ENCODE measurements around the gene CIDEB.
A peak's percentile ranks its signal among the peaks of the same experiment; 100 is the strongest.

Gene CIDEB

DNA sequence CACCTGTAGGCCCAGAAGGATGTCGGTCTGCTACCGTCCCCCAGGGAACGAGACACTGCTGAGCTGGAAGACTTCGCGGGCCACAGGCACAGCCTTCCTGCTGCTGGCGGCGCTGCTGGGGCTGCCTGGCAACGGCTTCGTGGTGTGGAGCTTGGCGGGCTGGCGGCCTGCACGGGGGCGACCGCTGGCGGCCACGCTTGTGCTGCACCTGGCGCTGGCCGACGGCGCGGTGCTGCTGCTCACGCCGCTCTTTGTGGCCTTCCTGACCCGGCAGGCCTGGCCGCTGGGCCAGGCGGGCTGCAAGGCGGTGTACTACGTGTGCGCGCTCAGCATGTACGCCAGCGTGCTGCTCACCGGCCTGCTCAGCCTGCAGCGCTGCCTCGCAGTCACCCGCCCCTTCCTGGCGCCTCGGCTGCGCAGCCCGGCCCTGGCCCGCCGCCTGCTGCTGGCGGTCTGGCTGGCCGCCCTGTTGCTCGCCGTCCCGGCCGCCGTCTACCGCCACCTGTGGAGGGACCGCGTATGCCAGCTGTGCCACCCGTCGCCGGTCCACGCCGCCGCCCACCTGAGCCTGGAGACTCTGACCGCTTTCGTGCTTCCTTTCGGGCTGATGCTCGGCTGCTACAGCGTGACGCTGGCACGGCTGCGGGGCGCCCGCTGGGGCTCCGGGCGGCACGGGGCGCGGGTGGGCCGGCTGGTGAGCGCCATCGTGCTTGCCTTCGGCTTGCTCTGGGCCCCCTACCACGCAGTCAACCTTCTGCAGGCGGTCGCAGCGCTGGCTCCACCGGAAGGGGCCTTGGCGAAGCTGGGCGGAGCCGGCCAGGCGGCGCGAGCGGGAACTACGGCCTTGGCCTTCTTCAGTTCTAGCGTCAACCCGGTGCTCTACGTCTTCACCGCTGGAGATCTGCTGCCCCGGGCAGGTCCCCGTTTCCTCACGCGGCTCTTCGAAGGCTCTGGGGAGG lies 3.1 kb upstream of the CIDEB start, which contains the start of gene LTB4R:
Gene LTB4R (plus strand): TSS at position 857 of the 959 bp plus-strand sequence. CDS start 4,150 bp downstream, outside the sequence.
- no peak for TF ChIP-seq GATA3 (IDR thresholded peaks at IDR 0.05; ENCODE audit: low read depth, low read length)
- TF ChIP-seq GATA2 (IDR thresholded peaks at IDR 0.05; ENCODE audit: low read depth, low read length): no peak

DNA sequence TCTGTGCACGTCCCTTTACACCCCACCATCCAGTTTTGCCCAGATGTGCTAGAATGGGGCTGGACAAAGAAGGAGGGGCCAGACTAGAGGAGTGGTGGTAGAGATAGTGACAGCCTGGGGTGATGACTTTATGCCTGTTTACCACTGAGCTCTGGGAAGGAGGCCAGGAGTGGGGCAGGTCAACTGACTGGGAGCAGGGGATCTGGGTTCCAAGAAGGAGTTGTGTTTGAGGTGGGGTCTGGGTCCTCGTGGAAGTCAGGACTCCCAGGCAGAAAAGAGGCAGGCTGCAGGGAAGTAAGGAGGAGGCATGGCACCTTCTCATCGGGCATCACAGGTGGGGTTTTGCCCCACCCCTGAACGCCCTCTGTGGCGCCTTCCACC lies 2.5 kb upstream of the CIDEB start:
- TF ChIP-seq GATA2 (IDR thresholded peaks at IDR 0.05; ENCODE audit: low read depth, low read length): no peak
- TF ChIP-seq GATA3 (IDR thresholded peaks at IDR 0.05; ENCODE audit: low read depth, low read length): no peak

- TF ChIP-seq GATA3 (IDR thresholded peaks at IDR 0.05; ENCODE audit: low read depth, low read length) (no peak), GATA2 (IDR thresholded peaks at IDR 0.05; ENCODE audit: low read depth, low read length) (no peak)
These were observed 1.9 kb upstream of the CIDEB start, which contains the start of gene LTB4R2 for GRCh38 chr14:24309538-24310264. LTB4R2 (plus strand) TSS chr14:24310140; CDS start chr14:24310665, 525 bp downstream.

DNA sequence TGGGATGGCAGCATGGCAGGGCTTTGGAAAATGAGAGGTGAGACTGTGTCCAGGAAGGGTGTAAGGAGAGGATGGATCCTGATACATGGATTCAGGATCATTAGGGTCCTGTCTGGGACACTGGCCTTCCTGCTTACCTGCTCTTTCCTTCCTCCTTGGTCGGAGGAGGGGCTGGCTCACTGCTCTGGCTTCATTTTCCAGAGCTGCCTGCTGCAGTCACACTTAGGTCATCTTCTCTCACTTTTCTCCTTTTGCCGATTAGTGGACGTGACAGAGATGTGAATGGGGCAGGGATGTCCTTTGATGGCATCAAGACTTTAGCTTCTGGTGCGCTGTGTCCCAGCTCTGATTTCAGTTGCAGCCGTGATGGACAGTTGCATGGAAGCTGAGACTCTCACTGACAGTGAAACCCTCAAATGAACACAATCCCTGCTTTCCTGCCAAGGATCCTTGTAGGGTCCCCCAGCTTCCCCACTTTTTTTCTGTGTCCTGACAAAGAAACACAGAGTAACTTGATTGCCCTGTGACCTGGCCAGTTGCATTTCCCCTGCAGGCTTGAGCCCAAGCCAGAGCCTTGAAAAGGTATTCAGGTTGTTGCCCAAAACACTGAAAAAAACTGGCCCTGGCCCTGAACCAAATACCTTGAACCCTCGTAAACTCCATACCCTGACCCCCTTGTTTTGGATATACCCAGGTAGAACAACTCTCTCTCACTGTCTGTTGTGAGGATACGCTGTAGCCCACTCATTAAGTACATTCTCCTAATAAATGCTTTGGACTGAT lies 756 bp upstream of the CIDEB start:
- no peak for TF ChIP-seq GATA2 (IDR thresholded peaks at IDR 0.05; ENCODE audit: low read depth, low read length)
- no peak for TF ChIP-seq GATA3 (IDR thresholded peaks at IDR 0.05; ENCODE audit: low read depth, low read length)

- TF ChIP-seq GATA2 (IDR thresholded peaks at IDR 0.05; ENCODE audit: low read depth, low read length): no peak
- no peak for TF ChIP-seq GATA3 (IDR thresholded peaks at IDR 0.05; ENCODE audit: low read depth, low read length)
These were observed 612 bp downstream of the CIDEB start for GRCh38 chr14:24307156-24307574.

GRCh38 chr14:24304019-24304387 lies 3.8 kb downstream of the CIDEB start:
- TF ChIP-seq GATA2 (IDR thresholded peaks at IDR 0.05; ENCODE audit: low read depth, low read length) (no peak), GATA3 (IDR thresholded peaks at IDR 0.05; ENCODE audit: low read depth, low read length) (no peak)

- no peak for TF ChIP-seq GATA2 (IDR thresholded peaks at IDR 0.05; ENCODE audit: low read depth, low read length)
- TF ChIP-seq GATA3 (IDR thresholded peaks at IDR 0.05; ENCODE audit: low read depth, low read length): no peak
These were observed 7.3 kb downstream of the CIDEB start for GRCh38 chr14:24300326-24300980.

DNA sequence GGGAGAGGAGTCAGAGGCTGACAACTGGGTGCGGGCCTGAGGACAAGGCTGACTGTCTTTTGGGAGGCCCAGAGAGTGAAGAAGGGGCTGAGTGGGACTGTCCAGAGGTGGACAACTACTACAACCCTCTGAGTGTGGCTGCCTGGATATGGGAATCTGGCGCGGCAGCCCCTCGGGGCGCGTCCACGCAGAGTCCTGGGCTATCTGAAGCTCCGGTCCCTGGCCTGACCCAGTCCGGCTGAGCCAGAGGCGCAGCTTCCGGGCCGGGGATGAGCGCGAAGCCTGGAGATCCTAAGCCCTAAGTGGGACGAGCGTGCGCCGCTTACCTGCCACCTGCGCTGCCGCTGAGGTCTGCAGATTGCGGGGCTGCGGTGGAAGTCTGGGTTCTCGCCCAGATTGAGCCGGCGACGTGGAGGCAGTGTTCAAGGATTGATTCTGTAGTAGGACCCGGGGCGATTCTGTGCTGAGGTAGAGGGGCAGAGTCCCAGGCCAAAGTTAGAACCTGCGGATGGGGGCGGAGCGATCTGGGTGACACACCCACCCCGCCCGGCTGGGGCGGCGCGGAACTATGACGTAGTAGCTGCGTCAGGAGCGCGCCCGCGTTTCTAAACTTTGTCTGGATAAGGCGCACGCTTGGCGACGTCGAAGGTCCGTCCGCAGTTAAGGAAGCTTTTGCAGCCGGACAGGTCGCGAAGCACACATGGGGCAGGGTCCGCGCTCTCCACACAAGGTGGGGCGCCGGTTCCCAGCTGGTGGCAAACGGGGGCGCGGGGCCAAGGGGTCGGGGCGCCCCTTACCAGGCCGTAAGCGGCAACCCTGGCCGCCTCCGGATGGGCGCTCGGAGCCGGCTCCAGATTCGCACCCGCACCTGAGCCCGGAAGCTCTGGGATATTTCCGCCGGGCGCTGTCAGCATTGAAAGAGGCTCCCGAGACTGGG lies 8.3 kb downstream of the CIDEB start, which contains the start of the genes DHRS1 and NOP9:
Gene DHRS1 (minus strand): TSS at position 526 of the 937 bp plus-strand sequence. CDS start 674 bp downstream, outside the sequence.
Gene NOP9 (plus strand): TSS at position 596 of the 937 bp plus-strand sequence. CDS start 105 bp downstream, at position 701.
- no peak for TF ChIP-seq GATA3 (IDR thresholded peaks at IDR 0.05; ENCODE audit: low read depth, low read length)
- TF ChIP-seq GATA2 (IDR thresholded peaks at IDR 0.05; ENCODE audit: low read depth, low read length): no peak

GRCh38 chr14:24298892-24299254 lies 8.9 kb downstream of the CIDEB start:
- TF ChIP-seq GATA2 (IDR thresholded peaks at IDR 0.05; ENCODE audit: low read depth, low read length) (no peak), GATA3 (IDR thresholded peaks at IDR 0.05; ENCODE audit: low read depth, low read length) (no peak)

DNA sequence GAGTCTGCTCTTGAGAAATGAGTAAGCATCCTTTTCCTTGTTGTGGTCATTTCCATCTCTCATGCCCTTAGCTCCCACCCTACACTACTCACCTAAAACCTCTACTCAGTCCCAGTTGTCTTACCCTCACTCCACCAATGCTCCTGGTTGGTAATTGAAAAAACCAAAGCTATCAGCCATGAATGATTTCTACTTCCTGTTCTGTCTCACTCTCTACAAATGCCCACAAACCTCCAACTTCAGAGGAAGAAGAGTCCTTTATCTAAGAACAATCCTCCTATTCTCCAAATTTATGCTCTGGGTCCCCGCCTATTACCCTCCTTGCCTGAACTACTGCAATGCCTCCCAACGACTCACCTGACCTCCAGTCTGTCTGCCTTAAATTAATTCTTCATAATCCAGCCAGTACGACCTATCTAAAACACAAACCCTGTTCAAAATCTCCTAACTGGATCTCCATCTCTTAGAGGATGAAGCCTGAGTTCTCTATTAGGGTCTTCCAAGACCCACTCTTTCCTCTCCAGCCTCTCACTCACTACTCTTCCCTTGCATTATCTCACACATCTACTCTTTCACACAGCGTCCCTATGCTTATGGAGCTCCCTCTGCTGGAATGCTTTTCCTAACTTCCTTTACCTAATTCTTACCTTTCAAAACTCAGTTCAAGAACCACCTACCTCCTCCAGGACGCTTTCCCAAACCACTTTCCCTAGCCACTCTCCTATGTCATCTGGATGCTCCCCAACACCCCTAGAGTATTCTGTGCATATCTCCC lies 10.4 kb downstream of the CIDEB start:
- TF ChIP-seq GATA2 (IDR thresholded peaks at IDR 0.05; ENCODE audit: low read depth, low read length): peak; percentile 67; the same call in 1 of the 2 replicates
- TF ChIP-seq GATA3 (IDR thresholded peaks at IDR 0.05; ENCODE audit: low read depth, low read length): no peak; the same call in 1 of the 2 replicates
